ENCODE data around the gene FOXF1. TPM values are rescaled to one million over a fixed set of nuclear protein-coding genes. Genes with fewer than 3 reads are reported as not detected.

The FOXF1 gene
- polyA plus RNA-seq, 3 donors, result not detected

DNA sequence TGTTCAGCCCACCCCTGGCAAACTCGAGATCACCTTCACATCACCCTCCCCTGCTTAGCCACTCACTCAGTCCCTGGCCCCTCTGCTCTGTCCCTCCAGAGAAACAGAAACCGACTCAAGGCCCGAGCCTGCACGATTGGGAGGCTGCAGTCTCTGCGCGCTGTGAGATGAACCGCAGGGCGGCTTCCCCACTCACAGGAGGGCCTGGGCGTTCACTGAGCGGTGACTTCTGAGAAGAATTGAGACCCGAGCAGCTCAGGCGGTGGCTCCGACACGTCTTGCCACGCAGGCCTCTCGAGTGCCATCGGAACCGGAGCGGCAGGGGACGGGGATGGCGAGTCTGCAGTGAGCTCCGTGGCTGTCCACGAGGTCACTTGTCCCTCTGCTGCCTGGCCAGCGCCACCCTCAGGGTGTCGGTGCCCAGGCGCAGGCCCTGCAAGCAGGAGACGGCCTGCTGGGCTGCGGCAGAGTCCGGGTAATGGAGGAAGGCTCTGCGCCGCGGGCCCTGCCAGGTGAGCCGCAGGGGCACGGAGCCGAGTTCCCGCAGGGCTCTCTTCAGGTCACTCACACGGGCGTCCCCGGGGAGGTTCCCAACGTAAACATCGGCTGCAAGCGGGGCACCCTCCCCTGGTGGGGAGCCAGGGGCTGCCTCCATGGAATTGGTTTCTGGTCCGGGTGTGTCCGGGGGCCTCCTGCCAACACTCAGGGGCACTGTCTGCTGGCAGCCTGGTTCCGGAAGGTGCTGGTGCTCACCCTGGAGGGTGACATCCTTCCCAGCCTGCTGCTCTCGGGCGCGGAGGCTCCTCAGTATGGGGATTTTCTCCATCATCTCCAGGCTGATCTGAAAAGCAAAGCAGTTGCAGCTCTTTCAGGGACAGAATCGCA, 21.6 kb downstream of the FOXF1 start:
- H3K4me3 Mint-ChIP-seq, result no peak overlapping the region

DNA sequence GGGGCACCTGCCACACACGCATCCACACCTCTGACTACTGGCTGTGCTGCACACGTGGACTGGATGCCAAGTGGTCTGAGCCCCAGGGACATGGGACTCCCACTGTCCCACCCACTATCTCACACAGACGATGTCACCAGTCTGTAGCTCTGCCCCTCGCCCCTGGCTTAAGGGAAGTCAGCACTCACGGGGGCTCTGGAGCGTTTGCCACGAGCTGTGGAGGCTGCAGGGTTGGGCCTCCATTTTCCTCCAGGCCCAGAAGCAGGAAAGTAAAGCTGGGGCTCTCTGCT, 22.1 kb downstream of the FOXF1 start:
- Histone ChIP-seq H3K27me3 (ENCODE audit: control insufficient read depth in 2 of 2, insufficient read depth in 2 of 2, low read length in 2 of 2) (no peaks in the 10 kb centered on the region), H4K20me1 (ENCODE audit: insufficient read depth, low read length) (no peaks in the 10 kb centered on the region), H3K4me2 (replicated peaks; ENCODE audit: extremely low read depth, low read length, poor library complexity, severe bottlenecking) (no peak overlapping the region), H3K4me3 (replicated peaks in 1 of 3; ENCODE audit: low read depth in 2 of 3, low read length in 3 of 3) (no peak overlapping the region), H3K79me2 (ENCODE audit: insufficient read depth, low read length) (no peaks in the 10 kb centered on the region), H3K36me3 (replicated peaks in 1 of 2; ENCODE audit: control insufficient read depth in 1 of 2, insufficient read depth in 2 of 2, low read length in 2 of 2) (peaks cover 20 to 42% of the 10 kb centered on the region in 2 donors), H2AFZ (ENCODE audit: insufficient read depth, low read depth, low read length, poor library complexity, severe bottlenecking) (no peak overlapping the region), H3K9ac (ENCODE audit: insufficient read depth, low read length, poor library complexity, severe bottlenecking) (peak overlapping the region; percentile 4), H3K9me3 (replicated peaks in 1 of 2; ENCODE audit: control insufficient read depth in 1 of 2, insufficient read depth in 1 of 2, low read length in 2 of 2) (no peaks in the 10 kb centered on the region), H3K27ac (ENCODE audit: low read depth in 1 of 2, low read length in 2 of 2) (no peak overlapping the region), H3K4me1 (ENCODE audit: control insufficient read depth in 1 of 2, insufficient read depth in 2 of 2, low read length in 2 of 2) (no peaks in the 10 kb centered on the region)
- H3K4me3 Mint-ChIP-seq, result no peak overlapping the region
- peaks cover 45 to 74% of the 10 kb centered on the region in 2 donors for H3K36me3 Mint-ChIP-seq
- no peaks in the 10 kb centered on the region for H3K27me3 Mint-ChIP-seq (ENCODE audit: low read depth in 3 of 3)
- peaks cover 0 to 2% (median 0%) of the 10 kb centered on the region in 7 donors for H3K9me3 Mint-ChIP-seq
- WGBS (ENCODE audit: insufficient coverage), result 92% methylated on average over 6 of the region's 7 CpGs
- no peak overlapping the region for H3K27ac Mint-ChIP-seq
- TF ChIP-seq CTCF (IDR thresholded peaks at IDR 0.05), result no peak
- no peaks in the 10 kb centered on the region for H3K4me1 Mint-ChIP-seq
- DNase-seq, result no peak
- intact Hi-C loops (cut with micrococcal nuclease), result no loop called here

More for the DNA sequence above, 21.6 kb downstream of the FOXF1 start:
- TF ChIP-seq CTCF (IDR thresholded peaks at IDR 0.05), result no peak
- Histone ChIP-seq H3K79me2 (ENCODE audit: insufficient read depth, low read length) (no peaks in the 10 kb centered on the region), H3K4me3 (replicated peaks in 1 of 3; ENCODE audit: low read depth in 2 of 3, low read length in 3 of 3) (no peak overlapping the region), H3K4me2 (replicated peaks; ENCODE audit: extremely low read depth, low read length, poor library complexity, severe bottlenecking) (no peak overlapping the region), H3K4me1 (ENCODE audit: control insufficient read depth in 1 of 2, insufficient read depth in 2 of 2, low read length in 2 of 2) (no peaks in the 10 kb centered on the region), H3K9me3 (replicated peaks in 1 of 2; ENCODE audit: control insufficient read depth in 1 of 2, insufficient read depth in 1 of 2, low read length in 2 of 2) (no peaks in the 10 kb centered on the region), H2AFZ (ENCODE audit: insufficient read depth, low read depth, low read length, poor library complexity, severe bottlenecking) (no peak overlapping the region), H3K36me3 (replicated peaks in 1 of 2; ENCODE audit: control insufficient read depth in 1 of 2, insufficient read depth in 2 of 2, low read length in 2 of 2) (peaks cover 17 to 36% of the 10 kb centered on the region in 2 donors), H3K9ac (ENCODE audit: insufficient read depth, low read length, poor library complexity, severe bottlenecking) (peak overlapping the region; percentile 4), H4K20me1 (ENCODE audit: insufficient read depth, low read length) (no peaks in the 10 kb centered on the region), H3K27ac (ENCODE audit: low read depth in 1 of 2, low read length in 2 of 2) (no peak overlapping the region), H3K27me3 (ENCODE audit: control insufficient read depth in 2 of 2, insufficient read depth in 2 of 2, low read length in 2 of 2) (no peaks in the 10 kb centered on the region)
- Mint-ChIP-seq H3K27ac (no peak overlapping the region), H3K36me3 (peaks cover 40 to 69% of the 10 kb centered on the region in 2 donors), H3K4me1 (no peaks in the 10 kb centered on the region), H3K9me3 (peaks cover 0 to 2% (median 0%) of the 10 kb centered on the region in 7 donors), H3K27me3 (ENCODE audit: low read depth in 3 of 3) (no peaks in the 10 kb centered on the region)
- no peak for DNase-seq
- intact Hi-C loops (cut with micrococcal nuclease), result no loop called here
- 95% methylated on average over 47 of the region's 49 CpGs for WGBS (ENCODE audit: insufficient coverage)
